A673 (cell line): ENCODE measurements around the gene LRRC8C. TPM values are rescaled to one million over a fixed set of nuclear protein-coding genes. Genes with fewer than 3 reads are reported as not detected.

Experiments used
- BruUV-seq: library from RNA; stranded (reverse); fragments of 400-500 nt; replicated peaks from 2 replicates; lab custom pipeline; 2021; lab: Mats Ljungman, UMichigan
- CTCF ChIA-PET: fragments of 300-600 bp; sonication (Branson Sonifier 250); formaldehyde crosslinking; loops from one replicate; lab custom pipeline; 2022; ENCODE audit warnings: antibody characterized with exemption; lab: Charles Lee
- POLR2A ChIA-PET: fragments of 300-600 bp; sonication (Branson Sonifier 250); formaldehyde crosslinking; loops from one replicate; lab custom pipeline; 2022; ENCODE audit warnings: antibody characterized with exemption; ENCODE audit not compliant: low non-redundant PET; lab: Charles Lee
- DNase-seq: peaks from one replicate; pipeline ENCODE4 v3.0.0-alpha.2; 2015; ENCODE audit warnings: low spot score
- H3K27ac ChIP-seq: fragments of 200-600 bp; sonication (generic); 2 replicates; pipeline ENCODE4 v1.5.1; 2016; ENCODE audit warnings: mixed run types, low read depth, mild to moderate bottlenecking, mixed read lengths, antibody characterized with exemption, low read length; ENCODE audit not compliant: poor library complexity, severe bottlenecking
- H3K27me3 ChIP-seq: fragments of 200-600 bp; sonication (generic); replicated peaks from 2 replicates; pipeline ENCODE4 v1.6.1; 2017; ENCODE audit warnings: mixed run types, low read depth, mild to moderate bottlenecking, mixed read lengths, antibody characterized with exemption, low read length; ENCODE audit not compliant: insufficient read depth, poor library complexity
- H3K36me3 ChIP-seq: fragments of 200-600 bp; sonication (generic); 2 replicates; pipeline ENCODE4 v1.6.1; 2016; ENCODE audit warnings: mixed run types, mild to moderate bottlenecking, mixed read lengths, antibody characterized with exemption, low read length; ENCODE audit not compliant: insufficient read depth, poor library complexity, severe bottlenecking
- H3K4me1 ChIP-seq: fragments of 200-600 bp; sonication (generic); 2 replicates; pipeline ENCODE4 v1.6.1; 2017; ENCODE audit warnings: mixed run types, mild to moderate bottlenecking, mixed read lengths, antibody characterized with exemption, low read length; ENCODE audit not compliant: insufficient read depth, poor library complexity, severe bottlenecking
- H3K4me3 ChIP-seq: fragments of 200-600 bp; sonication (generic); 2 replicates; pipeline ENCODE4 v1.5.1; 2016; ENCODE audit warnings: low read depth, mixed run types, mild to moderate bottlenecking, mixed read lengths, low read length; ENCODE audit not compliant: poor library complexity, severe bottlenecking
- H3K9me3 ChIP-seq: fragments of 200-600 bp; sonication (generic); 2 replicates; pipeline ENCODE4 v1.6.1; 2016; ENCODE audit warnings: mixed run types, low read depth, mild to moderate bottlenecking, mixed read lengths, antibody characterized with exemption, low read length; ENCODE audit not compliant: poor library complexity, severe bottlenecking
- CTCF ChIP-seq: fragments of 300-800, 200-600 bp; sonication (generic); conservative IDR thresholded peaks from 2 replicates; pipeline ENCODE4 v1.5.1; 2017; ENCODE audit warnings: low read depth, mild to moderate bottlenecking, antibody characterized with exemption, low read length, moderate library complexity, mixed read lengths
- EZH2 ChIP-seq: fragments of 200-600 bp; sonication (generic); IDR thresholded peaks from 2 replicates; pipeline ENCODE4 v1.6.1; 2017; ENCODE audit warnings: borderline replicate concordance, low read depth, mild to moderate bottlenecking, mixed read lengths, antibody characterized with exemption, low read length; ENCODE audit not compliant: poor library complexity, severe bottlenecking
- intact Hi-C: fragments of 100-400 bp; cut with micrococcal nuclease; formaldehyde crosslinking; loops from one replicate; pipeline ENCODE4 v1.10.0; 2022; ENCODE audit not compliant: unreplicated experiment
- total RNA-seq: library from RNA; stranded (reverse); gene quantifications from 2 replicates; pipeline ENCODE4 v1.2.3, GENCODE V29; 2021

Gene LRRC8C
- total RNA-seq, 1 experiment from 2014 or later = 6.9 TPM

GRCh38 chr1:89609781-89610456, 23.0 kb upstream of the LRRC8C start:
- no peak for DNase-seq
- Histone ChIP-seq H3K4me3 (no peak overlapping the region), H3K36me3 (no peaks in the 10 kb centered on the region), H3K27ac (no peak overlapping the region), H3K27me3 (no peaks in the 10 kb centered on the region), H3K9me3 (no peaks in the 10 kb centered on the region), H3K4me1 (no peaks in the 10 kb centered on the region)
- intact Hi-C loops = no loop called here
- POLR2A ChIA-PET = no interaction called here
- TF ChIP-seq EZH2 (no peak), CTCF (no peak)
- BruUV-seq = no TSS peak
- CTCF ChIA-PET = no interaction called here

- TF ChIP-seq CTCF (no peak), EZH2 (no peak)
- no peak for DNase-seq
- Histone ChIP-seq H3K9me3 (no peaks in the 10 kb centered on the region), H3K27ac (no peak overlapping the region), H3K4me3 (no peak overlapping the region), H3K27me3 (no peaks in the 10 kb centered on the region), H3K4me1 (no peaks in the 10 kb centered on the region), H3K36me3 (no peaks in the 10 kb centered on the region)
- intact Hi-C loops = no loop called here
- ChIA-PET POLR2A (interaction anchor here (0.6 kb wide), 1 partner anchor 77 kb away, joined by 3 read pairs; no protein-coding TSS in a partner anchor), CTCF (no interaction called here)
- BruUV-seq = no TSS peak
Measured at GRCh38 chr1:89610457-89611011, 22.4 kb upstream of the LRRC8C start.

DNA sequence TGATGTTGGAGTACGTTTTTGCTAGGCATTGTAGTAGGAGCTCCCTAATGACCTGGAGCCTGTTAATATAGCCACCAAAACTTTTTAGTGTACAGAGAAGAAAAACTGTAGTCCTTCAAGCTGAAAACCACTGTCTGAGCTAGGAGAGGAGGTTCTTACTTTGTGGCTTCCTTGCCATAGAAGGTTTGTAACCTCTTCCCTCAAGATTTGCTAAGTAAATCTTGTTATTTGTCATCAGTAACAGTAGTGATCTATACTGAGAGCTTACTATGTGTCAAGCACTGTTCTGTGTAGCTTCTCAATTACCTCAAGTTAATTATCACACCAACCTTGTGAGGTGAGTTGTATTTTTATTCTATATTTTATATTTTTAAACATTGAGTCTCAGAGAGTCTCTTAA, 21.2 kb upstream of the LRRC8C start:
- DNase-seq = no peak
- no TSS peak for BruUV-seq
- intact Hi-C loops = no loop called here
- ChIA-PET CTCF (no interaction called here), POLR2A (interaction anchor here (0.6 kb wide), 1 partner anchor 30 kb away, joined by 3 read pairs; no protein-coding TSS in a partner anchor)
- no peak for TF ChIP-seq CTCF
- no peaks in the 10 kb centered on the region for H3K36me3 ChIP-seq
- H3K9me3 ChIP-seq = no peaks in the 10 kb centered on the region
- H3K27ac ChIP-seq = no peak overlapping the region
- no peaks in the 10 kb centered on the region for H3K27me3 ChIP-seq
- no peak overlapping the region for H3K4me3 ChIP-seq
- no peaks in the 10 kb centered on the region for H3K4me1 ChIP-seq
